Fibroblast of the conjunctiva (primary cell): ENCODE results near the gene RIN1.
"Not testable (repeated sequence)": the region's sequence is repeated elsewhere in the genome, so short reads cannot be mapped to it uniquely, and the experiment has no call there.

Experiments
- DNase-seq: peaks from one replicate; pipeline ENCODE4 v3.0.0-alpha.2; 2010; ENCODE audit warnings: low read depth

Gene RIN1

GRCh38 chr11:66333896-66334604, 2.2 kb downstream of the RIN1 start:
- DNase-seq = no peak

- DNase-seq = no peak
These were observed 2.9 kb downstream of the RIN1 start for GRCh38 chr11:66333220-66333877.

- no peak for DNase-seq
These were observed 3.6 kb downstream of the RIN1 start for GRCh38 chr11:66332371-66333219.

- no peak for DNase-seq
These were observed 4.5 kb downstream of the RIN1 start for GRCh38 chr11:66331542-66332370.

- no peak for DNase-seq
These were observed 5.3 kb downstream of the RIN1 start for GRCh38 chr11:66330931-66331330.

- no peak for DNase-seq
These were observed 7.0 kb downstream of the RIN1 start for GRCh38 chr11:66329165-66329673.

- DNase-seq = no peak
These were observed 7.7 kb downstream of the RIN1 start for GRCh38 chr11:66328302-66329144.

- DNase-seq = no peak
These were observed 8.3 kb downstream of the RIN1 start for GRCh38 chr11:66328031-66328301.

GRCh38 chr11:66327171-66328030, 8.8 kb downstream of the RIN1 start:
- DNase-seq = no peak

- DNase-seq = no peak
These were observed 9.7 kb downstream of the RIN1 start for GRCh38 chr11:66326261-66327111.

- DNase-seq = no peak
These were observed 11.0 kb downstream of the RIN1 start for GRCh38 chr11:66325263-66325671.

GRCh38 chr11:66324664-66325063, 11.6 kb downstream of the RIN1 start:
- no peak for DNase-seq

- no peak for DNase-seq
These were observed 12.6 kb downstream of the RIN1 start for GRCh38 chr11:66323684-66324083.

GRCh38 chr11:66322732-66323427, 13.4 kb downstream of the RIN1 start:
- DNase-seq = peak; percentile 91

GRCh38 chr11:66321606-66322005, 14.6 kb downstream of the RIN1 start:
- DNase-seq = no peak

GRCh38 chr11:66320748-66321147, 15.5 kb downstream of the RIN1 start:
- not testable (repeated sequence) for DNase-seq

- DNase-seq = not testable (repeated sequence)
These were observed 15.9 kb downstream of the RIN1 start for GRCh38 chr11:66320289-66320688.

- DNase-seq = no peak
These were observed 17.6 kb downstream of the RIN1 start for GRCh38 chr11:66318600-66318970.
